HG03571 (cell line): ENCODE measurements around the gene NFAM1.

Source experiments
- ATAC-seq: cut with Tn5 transposase; IDR thresholded peaks from one replicate; pipeline ENCODE4 v1.9.1; 2021; ENCODE audit not compliant: unreplicated experiment

The NFAM1 gene

DNA sequence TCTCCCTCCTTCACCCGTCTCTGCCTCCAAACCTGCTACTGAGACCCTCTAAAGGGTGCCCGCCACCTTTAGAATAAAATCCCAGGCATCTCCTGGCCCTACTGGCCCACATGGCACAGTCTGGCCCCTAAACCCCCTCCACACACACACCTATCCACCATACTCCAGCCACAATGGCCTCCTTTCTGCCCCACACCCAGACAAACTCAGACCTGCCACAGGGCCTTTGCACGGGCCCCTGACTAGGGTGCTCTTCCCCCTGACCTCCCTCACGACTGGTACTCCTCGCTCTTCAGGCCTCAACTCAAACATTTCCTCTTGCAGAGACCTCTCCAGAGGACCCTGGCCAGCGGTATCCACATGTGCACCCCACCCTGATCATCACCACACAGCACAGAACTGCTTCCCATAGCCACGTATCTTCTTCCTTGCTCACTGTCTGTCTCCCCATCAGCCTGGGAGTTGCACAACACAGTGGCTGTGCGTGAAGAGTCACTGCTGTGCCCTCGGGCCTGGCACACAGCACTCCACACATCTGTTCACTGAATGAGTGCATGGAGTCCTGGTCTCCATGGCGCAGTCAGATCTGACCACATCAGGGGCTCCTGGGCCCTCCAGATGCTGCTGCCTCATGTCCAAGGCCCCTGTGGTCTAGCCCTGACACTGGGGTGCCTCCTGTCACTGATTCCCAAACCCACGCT is 95.5 kb downstream of the NFAM1 start:
- no peak for ATAC-seq

DNA sequence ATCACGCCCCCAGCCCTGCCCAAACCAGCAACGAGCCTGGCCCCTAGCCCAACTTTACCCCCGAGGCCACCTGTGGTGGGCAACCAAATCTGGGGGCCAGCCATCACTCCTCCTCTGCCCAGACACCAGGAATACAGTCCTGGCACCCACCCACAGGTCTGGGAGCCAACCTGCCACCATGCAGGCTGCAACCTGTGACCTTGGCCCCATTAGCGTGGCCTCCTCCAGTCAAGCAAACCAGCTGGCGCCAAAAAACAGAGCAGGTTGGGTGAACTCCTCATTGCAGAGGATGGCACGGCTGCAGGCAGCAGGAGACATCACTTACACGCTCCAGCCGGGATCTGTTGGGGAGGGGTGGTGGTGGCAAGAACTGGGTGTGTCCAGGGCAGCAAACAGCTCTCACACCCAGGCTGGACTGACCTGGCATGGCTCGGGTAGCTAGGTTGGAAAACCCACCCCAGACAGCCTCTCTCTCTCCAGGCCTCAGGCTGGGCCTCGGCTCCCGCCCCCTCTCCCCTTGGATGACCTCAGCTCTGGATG is 96.3 kb downstream of the NFAM1 start:
- no peak for ATAC-seq

DNA sequence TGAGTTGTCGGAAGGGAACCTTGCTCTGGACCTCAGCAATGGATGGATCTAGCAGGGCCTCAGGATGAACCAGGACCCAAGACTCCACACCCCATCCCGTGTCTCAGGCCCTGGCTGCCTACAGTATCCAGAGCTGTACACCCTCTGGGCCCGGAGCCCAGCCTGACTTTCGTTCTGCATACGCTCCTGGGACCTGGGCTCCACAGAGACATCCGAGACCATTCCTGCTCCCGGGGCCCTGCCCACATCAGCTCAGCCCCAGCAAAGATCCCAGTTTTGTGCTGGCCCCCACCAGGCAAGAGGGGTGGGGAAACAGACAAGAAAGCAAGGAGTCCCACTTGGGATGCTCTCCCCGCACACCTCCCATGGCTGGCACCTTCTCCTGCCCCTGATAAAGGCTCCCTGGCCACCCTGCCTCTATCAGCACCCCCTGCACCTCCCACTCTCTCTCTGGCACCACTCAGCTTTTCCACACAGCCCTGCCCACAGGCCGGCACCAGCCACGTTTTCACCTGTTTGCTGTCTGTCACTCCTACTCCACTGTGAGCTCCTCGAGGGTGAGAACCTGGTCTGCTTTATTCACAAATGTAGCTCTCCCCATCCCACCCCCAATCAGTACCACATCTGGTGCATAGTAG is 97.2 kb downstream of the NFAM1 start:
- ATAC-seq: no peak

DNA sequence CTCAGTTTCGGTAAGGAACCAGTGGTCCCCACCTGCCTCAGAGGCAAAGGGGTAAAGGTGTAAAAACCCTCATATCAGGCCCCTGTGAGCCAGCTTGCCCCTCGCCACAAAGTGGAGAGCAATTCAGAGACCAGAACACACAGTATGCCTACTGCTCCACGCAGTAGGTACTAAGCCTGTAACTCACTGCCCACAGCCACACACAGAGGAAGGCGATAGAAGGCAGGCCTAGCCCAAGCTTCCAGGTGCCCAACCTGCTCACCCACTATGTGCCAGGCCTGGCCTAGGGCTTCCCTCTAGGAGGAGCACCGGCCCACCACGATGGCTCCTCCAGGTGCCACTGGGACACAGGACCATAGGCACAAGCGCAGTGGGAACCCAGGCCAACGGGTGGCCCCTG is 98.7 kb downstream of the NFAM1 start:
- no peak for ATAC-seq

DNA sequence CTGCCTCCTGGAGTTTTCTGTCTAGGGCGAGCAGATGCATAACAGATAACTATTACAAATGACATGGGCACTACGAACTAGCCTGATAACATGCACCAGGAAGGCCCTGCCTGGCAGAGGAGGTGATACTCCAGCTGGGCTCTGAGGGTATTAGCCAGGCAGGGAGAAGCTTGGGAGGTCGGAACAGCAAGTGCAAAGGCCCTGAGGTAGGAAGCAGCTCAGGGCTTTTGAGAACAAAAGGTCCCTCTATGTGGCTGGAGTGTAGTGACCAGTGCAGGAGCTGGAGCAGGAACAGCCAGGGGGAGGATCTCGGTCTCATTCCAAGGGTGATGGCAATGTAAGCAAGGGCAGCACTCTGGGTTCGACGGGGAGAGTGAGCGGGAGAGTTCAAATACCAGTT is 100.1 kb downstream of the NFAM1 start:
- ATAC-seq: no peak

DNA sequence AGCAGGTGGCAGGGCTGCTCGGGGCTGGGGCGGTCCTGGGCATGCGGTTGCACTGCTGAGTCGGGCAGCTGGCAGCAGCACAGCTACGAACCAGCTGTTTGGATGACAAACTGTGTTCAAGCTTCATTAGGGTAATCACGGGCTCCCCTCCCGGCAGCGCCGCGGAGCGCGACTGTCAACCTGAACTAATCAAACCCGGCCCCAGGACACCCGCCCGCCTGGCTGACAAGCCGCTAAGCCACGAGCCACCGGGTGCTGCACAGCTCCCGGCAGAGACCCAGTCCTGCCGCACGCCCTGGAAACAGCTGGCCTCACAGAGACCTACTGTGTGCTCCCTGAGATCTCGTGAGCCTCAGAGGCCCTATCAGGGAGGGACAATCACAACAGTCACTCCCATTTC is 101.2 kb downstream of the NFAM1 start:
- no peak for ATAC-seq
